ENCODE data around the gene TMEM181. TPM values are rescaled to one million over a fixed set of nuclear protein-coding genes. Genes with fewer than 3 reads are reported as not detected.
A peak's percentile ranks its signal among the peaks of the same experiment; 100 is the strongest.

Gene TMEM181
- total and polyA plus RNA-seq, 4 donors = 6.4 to 15.6 (median 12.6) TPM

DNA sequence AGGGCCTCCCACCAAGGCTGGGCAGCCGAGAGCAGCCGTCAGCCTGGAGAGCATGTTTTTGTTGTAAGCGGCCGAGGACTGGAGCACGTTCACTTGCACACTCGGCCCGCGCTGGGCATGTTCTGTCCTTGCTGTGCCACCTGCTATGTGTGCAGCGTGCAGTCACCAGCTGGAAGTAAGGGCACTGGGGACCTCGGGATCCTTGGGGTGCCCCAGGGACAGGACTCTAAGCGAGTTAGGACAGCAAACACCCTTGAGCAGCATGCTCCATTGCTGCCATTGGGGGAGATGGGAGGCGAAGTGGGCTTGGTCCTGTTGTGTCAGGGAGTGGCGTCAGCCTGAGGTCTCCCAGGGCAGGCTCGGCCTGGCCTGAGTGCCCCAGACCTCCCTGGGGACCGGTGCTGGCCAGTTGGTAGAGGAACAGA, 66.0 kb downstream of the TMEM181 start:
- TF ChIP-seq EGR1 (IDR thresholded peaks at IDR 0.05; ENCODE audit: low read depth in 2 of 2) (no peak), JUND (IDR thresholded peaks at IDR 0.05) (no peak), FOXA1 (IDR thresholded peaks at IDR 0.05) (no peak), YY1 (IDR thresholded peaks at IDR 0.05) (no peak), GABPA (IDR thresholded peaks at IDR 0.05 in 1 of 2, conservative IDR thresholded peaks at IDR 0.05 in 1 of 2) (no peak), FOXA2 (IDR thresholded peaks at IDR 0.05) (no peak), TAF1 (conservative IDR thresholded peaks at IDR 0.05) (no peak), HNF4A (conservative IDR thresholded peaks at IDR 0.05) (no peak), RAD21 (IDR thresholded peaks at IDR 0.05) (no peak), NR2F2 (IDR thresholded peaks at IDR 0.05) (no peak), SP1 (IDR thresholded peaks at IDR 0.05) (no peak)
- TF ChIP-seq, protein P1, sequence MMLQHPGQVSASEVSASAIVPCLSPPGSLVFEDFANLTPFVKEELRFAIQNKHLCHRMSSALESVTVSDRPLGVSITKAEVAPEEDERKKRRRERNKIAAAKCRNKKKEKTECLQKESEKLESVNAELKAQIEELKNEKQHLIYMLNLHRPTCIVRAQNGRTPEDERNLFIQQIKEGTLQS (IDR thresholded peaks at IDR 0.05) = no peak
- TF ChIP-seq, protein P2, sequence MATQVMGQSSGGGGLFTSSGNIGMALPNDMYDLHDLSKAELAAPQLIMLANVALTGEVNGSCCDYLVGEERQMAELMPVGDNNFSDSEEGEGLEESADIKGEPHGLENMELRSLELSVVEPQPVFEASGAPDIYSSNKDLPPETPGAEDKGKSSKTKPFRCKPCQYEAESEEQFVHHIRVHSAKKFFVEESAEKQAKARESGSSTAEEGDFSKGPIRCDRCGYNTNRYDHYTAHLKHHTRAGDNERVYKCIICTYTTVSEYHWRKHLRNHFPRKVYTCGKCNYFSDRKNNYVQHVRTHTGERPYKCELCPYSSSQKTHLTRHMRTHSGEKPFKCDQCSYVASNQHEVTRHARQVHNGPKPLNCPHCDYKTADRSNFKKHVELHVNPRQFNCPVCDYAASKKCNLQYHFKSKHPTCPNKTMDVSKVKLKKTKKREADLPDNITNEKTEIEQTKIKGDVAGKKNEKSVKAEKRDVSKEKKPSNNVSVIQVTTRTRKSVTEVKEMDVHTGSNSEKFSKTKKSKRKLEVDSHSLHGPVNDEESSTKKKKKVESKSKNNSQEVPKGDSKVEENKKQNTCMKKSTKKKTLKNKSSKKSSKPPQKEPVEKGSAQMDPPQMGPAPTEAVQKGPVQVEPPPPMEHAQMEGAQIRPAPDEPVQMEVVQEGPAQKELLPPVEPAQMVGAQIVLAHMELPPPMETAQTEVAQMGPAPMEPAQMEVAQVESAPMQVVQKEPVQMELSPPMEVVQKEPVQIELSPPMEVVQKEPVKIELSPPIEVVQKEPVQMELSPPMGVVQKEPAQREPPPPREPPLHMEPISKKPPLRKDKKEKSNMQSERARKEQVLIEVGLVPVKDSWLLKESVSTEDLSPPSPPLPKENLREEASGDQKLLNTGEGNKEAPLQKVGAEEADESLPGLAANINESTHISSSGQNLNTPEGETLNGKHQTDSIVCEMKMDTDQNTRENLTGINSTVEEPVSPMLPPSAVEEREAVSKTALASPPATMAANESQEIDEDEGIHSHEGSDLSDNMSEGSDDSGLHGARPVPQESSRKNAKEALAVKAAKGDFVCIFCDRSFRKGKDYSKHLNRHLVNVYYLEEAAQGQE (IDR thresholded peaks at IDR 0.05) = no peak
- TF ChIP-seq, protein P3, sequence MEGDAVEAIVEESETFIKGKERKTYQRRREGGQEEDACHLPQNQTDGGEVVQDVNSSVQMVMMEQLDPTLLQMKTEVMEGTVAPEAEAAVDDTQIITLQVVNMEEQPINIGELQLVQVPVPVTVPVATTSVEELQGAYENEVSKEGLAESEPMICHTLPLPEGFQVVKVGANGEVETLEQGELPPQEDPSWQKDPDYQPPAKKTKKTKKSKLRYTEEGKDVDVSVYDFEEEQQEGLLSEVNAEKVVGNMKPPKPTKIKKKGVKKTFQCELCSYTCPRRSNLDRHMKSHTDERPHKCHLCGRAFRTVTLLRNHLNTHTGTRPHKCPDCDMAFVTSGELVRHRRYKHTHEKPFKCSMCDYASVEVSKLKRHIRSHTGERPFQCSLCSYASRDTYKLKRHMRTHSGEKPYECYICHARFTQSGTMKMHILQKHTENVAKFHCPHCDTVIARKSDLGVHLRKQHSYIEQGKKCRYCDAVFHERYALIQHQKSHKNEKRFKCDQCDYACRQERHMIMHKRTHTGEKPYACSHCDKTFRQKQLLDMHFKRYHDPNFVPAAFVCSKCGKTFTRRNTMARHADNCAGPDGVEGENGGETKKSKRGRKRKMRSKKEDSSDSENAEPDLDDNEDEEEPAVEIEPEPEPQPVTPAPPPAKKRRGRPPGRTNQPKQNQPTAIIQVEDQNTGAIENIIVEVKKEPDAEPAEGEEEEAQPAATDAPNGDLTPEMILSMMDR (IDR thresholded peaks at IDR 0.05; ENCODE audit: low read depth, low read length, missing input control) = no peak
- TF ChIP-seq, protein P4, sequence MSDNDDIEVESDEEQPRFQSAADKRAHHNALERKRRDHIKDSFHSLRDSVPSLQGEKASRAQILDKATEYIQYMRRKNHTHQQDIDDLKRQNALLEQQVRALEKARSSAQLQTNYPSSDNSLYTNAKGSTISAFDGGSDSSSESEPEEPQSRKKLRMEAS (IDR thresholded peaks at IDR 0.05) = no peak
- TF ChIP-seq, protein P5, sequence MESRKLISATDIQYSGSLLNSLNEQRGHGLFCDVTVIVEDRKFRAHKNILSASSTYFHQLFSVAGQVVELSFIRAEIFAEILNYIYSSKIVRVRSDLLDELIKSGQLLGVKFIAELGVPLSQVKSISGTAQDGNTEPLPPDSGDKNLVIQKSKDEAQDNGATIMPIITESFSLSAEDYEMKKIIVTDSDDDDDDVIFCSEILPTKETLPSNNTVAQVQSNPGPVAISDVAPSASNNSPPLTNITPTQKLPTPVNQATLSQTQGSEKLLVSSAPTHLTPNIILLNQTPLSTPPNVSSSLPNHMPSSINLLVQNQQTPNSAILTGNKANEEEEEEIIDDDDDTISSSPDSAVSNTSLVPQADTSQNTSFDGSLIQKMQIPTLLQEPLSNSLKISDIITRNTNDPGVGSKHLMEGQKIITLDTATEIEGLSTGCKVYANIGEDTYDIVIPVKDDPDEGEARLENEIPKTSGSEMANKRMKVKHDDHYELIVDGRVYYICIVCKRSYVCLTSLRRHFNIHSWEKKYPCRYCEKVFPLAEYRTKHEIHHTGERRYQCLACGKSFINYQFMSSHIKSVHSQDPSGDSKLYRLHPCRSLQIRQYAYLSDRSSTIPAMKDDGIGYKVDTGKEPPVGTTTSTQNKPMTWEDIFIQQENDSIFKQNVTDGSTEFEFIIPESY (IDR thresholded peaks at IDR 0.05) = no peak
- Histone ChIP-seq H3K4me1 (ENCODE audit: control insufficient read depth in 4 of 4, insufficient read depth in 4 of 4, low read length in 3 of 4) (peaks cover 0 to 9% (median 2%) of the 10 kb centered on the region in 4 donors), H3K4me3 (ENCODE audit: low read depth in 1 of 3, low read length in 3 of 3) (no peak overlapping the region), H3K27ac (ENCODE audit: low read depth in 1 of 2, low read length in 2 of 2) (no peak overlapping the region), H3K27me3 (ENCODE audit: control insufficient read depth in 4 of 4, insufficient read depth in 4 of 4, low read length in 3 of 4) (no peaks in the 10 kb centered on the region), H3K9ac (ENCODE audit: low read depth in 1 of 2, low read length in 2 of 2) (no peak overlapping the region), H3K36me3 (ENCODE audit: control insufficient read depth in 4 of 4, insufficient read depth in 3 of 4, low read depth in 1 of 4, low read length in 3 of 4) (peaks cover 0 to 15% (median 12%) of the 10 kb centered on the region in 4 donors), H3K9me3 (ENCODE audit: control insufficient read depth in 4 of 4, low read length in 3 of 4) (no peaks in the 10 kb centered on the region)
- DNase-seq (ENCODE audit: low spot score) = peak; percentile 28
- 96% methylated on average over 15 of the region's 15 CpGs for WGBS

All from liver (tissue), 9 donors.